ENCODE results near the gene ADH7. TPM values are rescaled to one million over a fixed set of nuclear protein-coding genes. Genes with fewer than 3 reads are reported as not detected.

The ADH7 gene
- total and polyA plus RNA-seq, 2 of the 4 experiments (the other 2 are of a cell fraction) = not detected

DNA sequence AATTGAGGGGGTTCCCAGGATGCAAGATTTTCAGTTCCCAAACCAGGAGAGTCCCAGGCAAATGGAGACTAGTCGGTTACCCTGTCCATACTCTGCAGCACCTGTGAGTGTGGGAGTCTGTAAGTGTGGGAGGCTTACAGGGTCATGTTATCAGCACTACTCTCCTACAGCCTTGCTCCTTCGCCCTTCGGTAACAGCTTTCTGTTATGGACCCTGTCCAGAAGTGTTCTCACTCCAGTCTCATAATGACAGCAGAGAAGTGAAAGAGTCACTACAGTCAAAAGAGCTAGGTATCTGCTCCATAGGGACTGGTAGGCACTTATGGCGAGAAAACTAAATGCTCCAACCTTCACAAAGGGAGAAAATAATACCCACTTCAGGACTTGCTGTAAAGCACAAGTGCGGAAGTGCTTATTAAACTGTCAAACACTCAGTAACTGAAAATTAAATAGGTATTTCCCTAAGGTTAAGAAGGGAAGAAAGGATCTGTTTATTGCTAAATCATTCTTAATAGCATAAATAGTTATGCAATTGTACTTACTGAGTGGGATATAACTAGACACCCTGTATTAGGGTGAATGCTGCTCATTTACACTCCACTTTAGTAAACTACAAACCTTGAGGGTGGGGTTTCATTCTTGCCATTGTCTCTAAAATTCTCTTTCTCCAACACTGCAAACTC is 2.7 kb upstream of the ADH7 start:
- Histone ChIP-seq H3K14ac (replicated peaks; ENCODE audit: low read depth, low read length) (no peak overlapping the region), H3K4me3 (ENCODE audit: insufficient read depth, low read depth, low read length) (no peak overlapping the region), H2BK20ac (ENCODE audit: low read depth, low read length) (no peak overlapping the region), H2AK9ac (replicated peaks; ENCODE audit: low read depth, low read length, poor library complexity) (no peak overlapping the region), H3K56ac (ENCODE audit: extremely low read depth, insufficient read depth, low read length) (no peak overlapping the region), H2BK120ac (ENCODE audit: low read depth, low read length) (no peak overlapping the region), H2BK15ac (ENCODE audit: low read depth, low read length) (no peak overlapping the region), H3K4me2 (ENCODE audit: low read depth, low read length) (no peak overlapping the region), H3K79me1 (ENCODE audit: low read depth in 1 of 2, low read length in 2 of 2) (no peaks in the 10 kb centered on the region), H2BK5ac (ENCODE audit: low read depth, low read length, poor library complexity, severe bottlenecking) (no peak overlapping the region), H2AK5ac (ENCODE audit: low read depth, low read length) (no peak overlapping the region), H3K27me3 (ENCODE audit: control insufficient read depth, insufficient read depth, low read length) (peaks cover 2% of the 10 kb centered on the region), H4K8ac (ENCODE audit: low read depth in 2 of 2, low read length in 2 of 2) (no peak overlapping the region), H3K9ac (ENCODE audit: low read depth, low read length) (no peak overlapping the region), H4K5ac (ENCODE audit: low read depth, low read length) (no peak overlapping the region), H2AFZ (replicated peaks; ENCODE audit: low read length, poor library complexity) (no peak overlapping the region), H3K23ac (ENCODE audit: low read depth, low read length) (no peak overlapping the region), H3K18ac (ENCODE audit: low read depth, low read length) (no peak overlapping the region), H3K9me1 (ENCODE audit: insufficient read depth, low read length) (no peaks in the 10 kb centered on the region), H4K20me1 (ENCODE audit: insufficient read depth, low read length) (no peaks in the 10 kb centered on the region), H3K4me1 (ENCODE audit: control insufficient read depth, insufficient read depth, low read length) (no peaks in the 10 kb centered on the region), H3K36me3 (ENCODE audit: control insufficient read depth, insufficient read depth, low read length) (no peaks in the 10 kb centered on the region), H3K27ac (ENCODE audit: insufficient read depth, low read length) (no peak overlapping the region), H4K91ac (ENCODE audit: insufficient read depth, low read depth, low read length) (no peak overlapping the region), H3K9me3 (ENCODE audit: control insufficient read depth, insufficient read depth, low read length) (no peaks in the 10 kb centered on the region), H3K4ac (ENCODE audit: low read depth, low read length) (no peak overlapping the region)
- no CpG with 5 or more reads among the region's 5 CpGs for WGBS, 2 experiments (ENCODE audit: extremely low coverage in 2 of 2, insufficient read length in 1 of 2)
- no TSS peak for BruUV-seq (replicated peaks)
- TF ChIP-seq CHD1 (IDR thresholded peaks at IDR 0.05; ENCODE audit: low read depth, low read length) (no peak), MAFK (IDR thresholded peaks at IDR 0.05; ENCODE audit: low read depth, low read length) (no peak), CEBPB (IDR thresholded peaks at IDR 0.05; ENCODE audit: low read depth, low read length) (no peak), NFE2L2 (IDR thresholded peaks at IDR 0.05; ENCODE audit: low read depth, low read length) (no peak)
- CTCF ChIA-PET = no interaction called here
- dilution Hi-C loops (cut with HindIII; ENCODE audit: low sequenced_read_pairs, unreplicated experiment) = no loop called here
- in situ Hi-C loops (cut with MboI; ENCODE audit: low sequenced_read_pairs) = no loop called here
- intact Hi-C loops (cut with micrococcal nuclease) = no loop called here
- DNase-seq (no peak), ATAC-seq (ENCODE audit: low read depth) (no peak)
- POLR2A ChIA-PET (ENCODE audit: unreplicated experiment) = no interaction called here
